Gastrocnemius medialis (tissue), 4 donors: ENCODE data around the gene GRID2.

Source experiments
- CTCF ChIP-seq, 5 experiments: fragments of 450-650 bp in 3 of 5; fragments of 200-600 bp in 2 of 5; sonication (generic) in 2 of 5; IDR thresholded peaks in 4 of 5; conservative IDR thresholded peaks in 1 of 5; 1 replicate in 4 of 5; 2 replicates in 1 of 5; pipeline ENCODE4 v1.5.1; 2016 to 2019; ENCODE audit warnings: antibody characterized with exemption in 5 of 5, mild to moderate bottlenecking in 3 of 5, moderate library complexity in 3 of 5
- POLR2A ChIP-seq, 2 donors: fragments of 450-650 bp; IDR thresholded peaks; one replicate each; pipeline ENCODE4 v1.6.1; 2017; ENCODE audit warnings: antibody characterized with exemption in 2 of 2, mild to moderate bottlenecking in 2 of 2, moderate library complexity in 2 of 2

GRCh38 chr4:93710101-93710846, 1406.5 kb downstream of the GRID2 start:
- no peak for TF ChIP-seq CTCF (IDR thresholded peaks at IDR 0.05 in 4 of 5, conservative IDR thresholded peaks at IDR 0.05 in 1 of 5)
- no peak for TF ChIP-seq POLR2A (IDR thresholded peaks at IDR 0.05)
